ENCODE results near the gene TARM1.

- TF ChIP-seq POLR2A (IDR thresholded peaks at IDR 0.05): no peak
- TF ChIP-seq CTCF (IDR thresholded peaks at IDR 0.05): no peak
Measured at GRCh38 chr19:54102421-54103169, 21.4 kb upstream of the TARM1 start, which contains the start of gene NDUFA3.

Measured in lower leg skin (tissue), 3 donors.